Stimulated activated CD4-positive, alpha-beta T cell treated with anti-CD3 and anti-CD28 coated beads, Interleukin-4, amount 100 ng/mL, for 48 hours (primary cell): ENCODE data around the gene GSTM1.
"Not testable (repeated sequence)": the region's sequence is repeated elsewhere in the genome, so short reads cannot be mapped to it uniquely, and the experiment has no call there.

ENCODE experiments used
- DNase-seq, 2 donors: peaks; one replicate each; pipeline ENCODE4 v3.0.0-alpha.2; 2020; ENCODE audit warnings: low read depth in 2 of 2

GSTM1 gene

DNA sequence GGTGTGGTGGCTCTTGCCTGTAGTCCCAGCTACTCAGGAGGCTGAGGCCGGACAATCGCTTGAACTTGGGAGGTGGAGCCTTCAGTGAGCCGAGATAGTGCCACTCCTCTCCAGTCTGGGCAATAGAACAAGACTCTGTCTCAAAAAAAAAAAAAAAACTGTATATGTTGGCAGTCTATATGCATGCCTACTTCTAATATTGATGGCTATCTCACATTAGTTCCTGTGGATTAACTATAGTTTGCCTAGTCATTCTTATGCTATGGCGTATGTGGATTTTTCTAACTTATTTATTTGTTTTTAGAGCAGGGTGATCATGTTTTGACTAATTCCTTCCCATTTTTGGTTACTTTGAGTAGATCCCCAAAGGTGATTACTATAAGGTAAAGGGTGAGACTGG lies 9.4 kb downstream of the GSTM1 start:
- no peak for DNase-seq

DNA sequence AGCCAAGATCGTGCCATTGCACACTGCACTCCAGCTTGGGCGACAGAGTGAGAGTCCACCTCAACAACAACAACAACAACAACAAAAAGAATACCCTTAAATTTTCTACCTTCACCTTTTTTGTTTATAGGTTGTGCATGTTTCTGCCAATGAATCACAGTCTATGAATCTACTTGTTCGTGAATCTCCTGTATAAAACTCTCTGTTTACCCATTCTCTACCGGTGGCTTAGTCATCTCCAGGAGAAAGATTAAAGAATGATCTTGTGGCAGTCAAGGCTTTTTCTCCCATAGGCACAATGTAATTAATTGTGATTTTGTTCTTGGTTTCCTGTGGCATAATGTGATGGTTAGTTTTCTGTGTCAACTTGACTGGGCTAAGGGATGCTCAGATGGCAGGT lies 10.2 kb downstream of the GSTM1 start:
- not testable (repeated sequence) for DNase-seq

DNA sequence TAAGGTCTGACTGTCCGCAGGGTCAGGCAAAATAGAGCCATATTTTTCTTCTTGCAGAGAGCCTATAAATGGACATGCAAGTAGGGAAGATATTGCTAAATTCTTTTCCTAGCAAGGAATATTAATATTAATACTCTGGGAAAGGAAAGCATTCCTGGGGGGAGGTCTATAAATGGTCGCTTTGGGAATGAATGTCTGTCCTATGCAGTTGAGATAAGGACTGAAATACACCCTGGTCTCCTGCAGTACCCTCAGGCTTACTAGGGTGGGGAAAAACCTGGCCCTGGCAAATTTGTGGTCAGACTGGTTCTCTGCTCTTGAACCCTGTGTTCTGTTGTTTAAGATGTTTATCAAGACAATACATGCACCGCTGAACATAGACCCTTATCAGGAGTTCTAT lies 15.3 kb downstream of the GSTM1 start:
- DNase-seq = not testable (repeated sequence)

DNA sequence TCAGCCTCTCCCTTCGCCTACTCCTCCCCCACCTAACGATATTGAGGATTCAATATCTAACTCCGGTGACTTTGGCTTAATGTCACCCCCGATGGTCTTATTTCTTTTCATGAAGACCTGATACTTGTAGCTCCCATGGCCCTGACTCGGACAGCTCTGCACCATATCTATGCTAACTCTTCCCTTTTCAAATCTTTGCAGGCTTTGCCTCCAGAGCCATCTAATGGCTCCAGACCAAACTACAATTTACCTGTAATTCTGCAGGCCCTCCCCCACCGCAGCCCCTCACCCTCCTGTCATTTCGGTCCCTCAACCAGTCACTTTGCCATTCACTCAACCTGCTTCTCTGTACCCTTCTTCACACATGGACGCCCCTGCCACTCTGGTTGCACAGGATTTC lies 16.6 kb downstream of the GSTM1 start:
- no peak for DNase-seq

DNA sequence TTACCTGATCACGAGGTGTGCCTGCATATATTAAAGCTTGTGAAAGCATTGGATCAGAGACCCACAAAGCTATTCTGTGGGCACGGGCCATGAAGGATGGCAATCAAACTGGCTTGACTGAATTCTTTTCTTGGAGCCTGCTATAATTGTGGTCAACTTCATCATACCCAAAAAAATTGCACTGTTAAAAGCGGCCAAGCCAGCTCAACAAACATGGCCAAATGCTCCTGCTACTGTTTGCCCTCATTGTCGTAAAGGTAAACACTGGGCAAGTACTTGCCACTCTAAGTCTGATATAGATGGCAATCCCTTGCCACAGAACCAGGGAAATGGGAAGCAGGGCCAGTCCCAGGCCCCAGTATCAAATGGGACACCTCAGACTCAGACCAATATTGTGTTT lies 17.8 kb downstream of the GSTM1 start:
- DNase-seq = no peak

DNA sequence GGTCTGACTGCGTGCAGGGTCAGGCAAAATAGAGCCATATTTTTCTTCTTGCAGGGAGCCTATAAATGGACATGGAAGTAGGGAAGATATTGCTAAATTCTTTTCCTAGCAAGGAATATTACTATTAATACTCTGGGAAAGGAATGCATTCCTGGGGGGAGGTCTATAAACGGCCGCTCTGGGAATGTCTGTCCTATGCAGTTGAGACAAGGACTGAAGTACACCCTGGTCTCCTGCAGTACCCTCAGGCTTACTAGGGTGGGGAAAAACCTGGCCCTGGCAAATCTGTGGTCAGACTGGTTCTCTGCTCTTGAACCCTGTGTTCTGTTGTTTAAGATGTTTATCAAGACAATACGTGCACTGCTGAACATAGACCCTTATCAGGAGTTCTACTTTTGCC lies 21.3 kb downstream of the GSTM1 start:
- DNase-seq = not testable (repeated sequence)

DNA sequence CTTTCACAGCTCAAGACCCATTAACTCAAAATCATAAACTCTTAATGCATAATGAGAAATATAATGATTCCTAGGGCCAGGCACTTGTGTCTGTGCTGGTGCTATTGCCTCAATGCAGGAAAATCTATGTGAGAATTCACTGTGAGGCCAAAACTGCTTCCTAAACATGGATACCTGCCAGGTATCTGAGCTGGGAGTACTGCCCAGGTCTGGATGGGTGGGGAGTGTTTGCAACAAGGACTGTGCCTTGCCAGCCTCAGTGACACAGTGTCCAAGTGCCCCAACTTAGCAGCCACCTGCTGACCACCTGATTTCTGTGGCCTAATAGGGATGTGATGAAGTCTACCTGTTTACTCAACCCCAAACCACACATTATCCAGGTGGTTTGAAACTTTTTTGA lies 22.2 kb downstream of the GSTM1 start:
- DNase-seq = not testable (repeated sequence)

DNA sequence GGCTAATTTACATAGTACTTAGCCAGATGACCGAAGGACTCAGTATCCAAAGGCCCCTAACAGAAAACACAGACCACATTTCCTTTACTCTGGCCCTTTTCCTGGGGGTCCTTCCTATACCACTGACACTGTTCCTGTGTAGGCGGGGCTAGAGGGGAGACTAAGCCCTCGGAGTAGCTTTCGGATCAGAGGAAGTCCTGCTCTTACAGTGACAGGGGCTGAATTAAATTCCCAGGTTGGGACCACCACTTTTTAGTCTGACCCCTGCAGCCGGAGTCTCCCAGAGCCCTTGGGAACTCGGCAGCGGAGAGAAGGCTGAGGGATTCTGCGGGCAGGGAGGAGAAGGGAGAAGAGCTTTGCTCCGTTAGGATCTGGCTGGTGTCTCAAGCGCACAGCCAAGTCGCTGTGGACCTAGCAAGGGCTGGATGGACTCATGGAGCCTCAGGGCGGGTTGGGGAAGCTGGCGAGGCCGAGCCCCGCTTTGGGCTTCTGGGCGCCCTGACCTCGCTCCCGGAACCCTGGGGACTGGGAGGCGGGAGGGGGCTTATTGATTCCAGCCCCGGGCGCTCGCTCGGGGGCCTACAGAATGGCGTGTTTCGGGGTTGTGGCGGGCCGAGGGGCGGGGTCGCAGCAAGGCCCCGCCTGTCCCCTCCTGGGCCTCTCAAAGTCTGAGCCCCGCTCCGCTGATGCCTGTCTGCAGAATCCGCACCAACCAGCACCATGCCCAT lies 24.1 kb downstream of the GSTM1 start, which contains the start of gene GSTM5:
GSTM5 (plus strand) TSS at position 659 of the 728 bp plus-strand sequence; CDS start at position 721, 62 bp downstream.
- not testable (repeated sequence) for DNase-seq

DNA sequence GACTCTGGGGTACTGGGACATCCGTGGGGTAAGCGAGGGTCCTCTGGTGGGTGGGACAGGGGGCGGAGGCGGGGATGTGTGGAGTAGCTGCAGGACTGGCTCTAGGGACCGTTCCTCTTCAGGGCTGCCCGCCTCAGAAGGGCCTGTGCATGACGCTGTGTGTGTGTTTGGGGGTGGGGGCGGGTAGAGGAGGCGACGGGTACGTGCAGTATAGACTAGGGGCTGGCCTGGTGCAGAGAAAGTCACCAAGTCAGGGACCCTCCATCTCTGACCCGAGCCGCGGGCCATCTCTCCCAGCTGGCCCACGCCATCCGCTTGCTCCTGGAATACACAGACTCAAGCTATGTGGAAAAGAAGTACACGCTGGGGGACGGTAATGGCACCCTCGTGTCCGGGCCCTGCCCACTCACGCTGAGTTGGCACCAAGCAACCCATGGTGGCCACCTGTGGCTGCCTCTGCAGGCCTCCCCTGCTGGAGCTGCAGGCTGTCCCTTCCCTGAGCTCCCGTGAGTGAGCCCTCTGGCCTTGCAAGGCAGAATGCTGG lies 24.8 kb downstream of the GSTM1 start:
- DNase-seq = no peak

DNA sequence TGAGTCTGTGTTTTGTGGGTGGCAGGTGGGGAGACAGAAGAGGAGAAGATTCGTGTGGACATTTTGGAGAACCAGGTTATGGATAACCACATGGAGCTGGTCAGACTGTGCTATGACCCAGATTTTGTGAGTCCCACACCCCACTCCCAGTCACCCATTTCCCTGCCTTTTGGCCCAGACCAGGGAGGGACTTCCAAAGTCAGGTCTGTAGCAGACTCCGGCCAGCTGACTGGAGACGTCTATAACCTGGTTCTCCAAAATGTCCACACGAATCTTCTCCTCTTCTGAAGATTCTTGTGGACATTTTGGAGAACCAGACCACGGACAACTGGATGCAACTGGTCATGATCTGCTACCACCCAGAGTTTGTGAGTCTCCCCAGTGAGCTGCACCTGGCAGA lies 26.0 kb downstream of the GSTM1 start:
- DNase-seq = no peak

DNA sequence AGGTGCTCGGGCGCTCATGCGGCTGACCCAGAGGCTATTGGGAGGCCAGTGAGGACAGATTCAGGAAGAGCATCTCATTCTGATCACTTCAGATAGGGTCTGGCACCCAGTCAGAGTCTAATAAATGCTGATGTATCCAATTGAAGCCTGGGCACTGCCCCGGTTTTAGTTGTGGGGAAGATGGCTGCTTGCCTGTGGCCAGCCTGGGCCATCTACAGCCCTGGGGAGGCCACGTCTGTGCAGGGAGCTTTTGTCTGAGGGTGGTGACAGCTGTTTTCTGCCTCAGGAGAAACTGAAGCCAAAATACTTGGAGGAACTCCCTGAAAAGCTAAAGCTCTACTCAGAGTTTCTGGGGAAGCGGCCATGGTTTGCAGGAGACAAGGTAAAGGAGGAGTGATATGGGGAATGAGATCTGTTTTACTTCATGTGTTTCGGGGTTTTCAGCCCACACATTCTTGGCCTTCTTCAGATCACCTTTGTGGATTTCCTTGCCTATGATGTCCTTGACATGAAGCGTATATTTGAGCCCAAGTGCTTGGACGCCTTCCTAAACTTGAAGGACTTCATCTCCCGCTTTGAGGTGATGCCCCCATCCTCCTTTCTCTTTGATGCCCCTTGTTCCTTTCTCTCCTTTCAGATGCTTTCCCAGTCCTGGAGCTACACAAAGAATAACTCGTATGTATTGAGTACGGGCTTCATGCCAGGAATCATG lies 27.2 kb downstream of the GSTM1 start:
- no peak for DNase-seq

DNA sequence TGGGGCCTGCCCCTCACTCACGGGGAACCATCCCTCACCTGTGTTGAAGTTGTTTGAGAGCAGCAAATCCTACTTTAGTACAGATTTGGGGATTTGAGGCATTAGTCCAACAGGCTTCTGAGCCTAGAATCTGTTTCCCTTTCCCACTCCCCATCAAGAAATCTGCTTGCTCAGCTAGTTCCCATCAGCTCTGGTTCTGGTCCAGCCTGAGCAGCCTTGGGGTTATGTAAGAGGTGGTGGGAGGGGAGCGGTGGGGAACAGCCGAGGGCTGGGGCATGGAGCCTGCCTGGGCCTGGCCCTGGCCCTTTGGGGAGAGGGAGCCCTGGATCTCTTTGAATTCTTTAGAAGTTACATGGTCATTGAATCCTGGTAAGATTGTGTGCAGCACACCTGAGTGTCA lies 28.5 kb downstream of the GSTM1 start:
- no peak for DNase-seq

DNA sequence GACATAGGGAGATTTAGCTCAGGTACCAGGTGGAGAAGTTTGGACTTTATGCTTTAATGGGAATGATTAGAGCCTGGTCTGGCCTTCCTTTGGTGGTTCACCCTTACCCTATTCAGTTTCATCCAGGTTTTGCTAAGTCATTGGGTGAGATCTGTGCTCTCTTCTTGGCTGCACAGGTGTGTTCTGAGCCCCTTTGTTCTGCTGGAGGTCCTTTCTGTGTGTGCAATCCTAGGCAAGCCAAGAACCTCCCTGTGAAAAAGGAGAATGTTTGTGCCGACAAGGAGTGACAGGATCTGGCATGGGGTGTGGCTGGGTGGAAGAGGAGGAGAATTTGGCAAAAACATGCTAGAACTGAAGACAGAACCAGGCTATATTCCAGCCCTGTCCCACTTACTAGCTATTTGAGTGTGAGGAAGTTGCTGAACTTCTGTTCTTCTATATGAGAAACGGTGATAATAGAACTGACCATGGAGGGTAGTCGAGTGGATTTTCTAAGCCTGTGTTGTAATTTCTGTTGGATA lies 29.0 kb downstream of the GSTM1 start:
- DNase-seq = no peak

DNA sequence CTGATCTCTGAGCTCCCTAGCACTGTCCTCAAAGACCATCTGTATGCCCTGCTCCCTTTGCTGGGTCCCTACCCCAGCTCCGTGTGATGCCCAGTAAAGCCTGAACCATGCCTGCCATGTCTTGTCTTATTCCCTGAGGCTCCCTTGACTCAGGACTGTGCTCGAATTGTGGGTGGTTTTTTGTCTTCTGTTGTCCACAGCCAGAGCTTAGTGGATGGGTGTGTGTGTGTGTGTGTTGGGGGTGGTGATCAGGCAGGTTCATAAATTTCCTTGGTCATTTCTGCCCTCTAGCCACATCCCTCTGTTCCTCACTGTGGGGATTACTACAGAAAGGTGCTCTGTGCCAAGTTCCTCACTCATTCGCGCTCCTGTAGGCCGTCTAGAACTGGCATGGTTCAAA lies 30.1 kb downstream of the GSTM1 start:
- no peak for DNase-seq

DNA sequence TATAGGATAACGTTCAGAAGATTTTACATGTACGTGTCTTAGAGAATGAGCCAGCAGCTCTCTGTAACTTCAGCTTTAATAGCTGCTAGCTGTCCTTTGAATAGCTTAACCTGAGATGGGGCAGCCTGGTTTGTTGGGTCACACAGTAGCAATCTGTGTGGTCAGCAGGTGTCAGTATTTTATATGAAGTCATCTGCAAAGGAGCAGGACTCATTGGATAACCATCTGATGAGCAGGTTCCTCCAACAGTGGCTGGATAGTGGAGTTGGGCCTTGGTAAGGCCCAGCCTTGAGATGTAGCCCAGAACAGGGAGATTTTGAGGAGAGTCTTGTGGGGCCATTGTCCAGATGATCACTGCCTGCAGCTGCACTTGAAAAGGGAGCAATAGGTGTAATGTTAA lies 30.9 kb downstream of the GSTM1 start:
- no peak for DNase-seq

DNA sequence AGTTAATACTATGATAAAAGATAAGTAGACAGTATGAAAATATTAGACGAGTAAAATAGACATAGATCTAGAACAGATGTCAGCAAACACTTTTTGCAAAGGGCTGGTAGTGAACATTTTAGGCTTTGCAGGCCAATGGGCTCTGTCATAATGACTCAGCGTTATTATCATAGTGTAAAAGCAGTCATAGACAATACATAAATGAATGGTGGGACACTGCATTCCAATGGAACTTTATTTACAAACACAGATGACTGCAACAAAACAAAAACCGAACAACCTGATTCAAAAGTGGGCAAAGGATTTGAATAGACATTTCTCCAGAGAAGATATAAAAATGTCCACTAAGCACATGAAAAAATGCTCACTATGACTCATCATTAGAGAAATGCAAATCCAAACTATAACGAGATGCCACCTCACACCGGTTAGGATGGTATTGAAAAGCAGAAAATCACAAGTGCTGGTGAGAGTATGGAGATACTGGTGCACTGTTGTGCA lies 31.8 kb downstream of the GSTM1 start:
- no peak for DNase-seq

DNA sequence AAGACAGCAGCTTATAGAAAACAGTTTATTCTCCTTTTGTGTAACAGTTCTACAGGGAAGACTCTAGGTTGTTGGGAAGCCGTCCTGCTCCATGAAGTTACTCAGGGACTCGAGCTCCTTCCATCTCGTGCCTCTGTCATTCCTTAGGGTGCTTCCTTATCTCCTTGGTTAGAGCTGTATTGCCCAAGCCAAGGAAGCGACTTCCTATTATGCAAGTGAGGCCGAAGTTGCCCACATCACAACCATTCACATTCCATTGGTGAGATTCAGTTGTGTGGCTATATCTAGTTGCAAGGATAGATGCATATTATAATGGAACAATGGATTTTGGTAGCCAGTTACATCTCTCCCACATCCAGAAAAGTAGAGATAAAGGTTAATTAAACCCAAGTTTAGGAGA lies 33.4 kb downstream of the GSTM1 start:
- no peak for DNase-seq

DNA sequence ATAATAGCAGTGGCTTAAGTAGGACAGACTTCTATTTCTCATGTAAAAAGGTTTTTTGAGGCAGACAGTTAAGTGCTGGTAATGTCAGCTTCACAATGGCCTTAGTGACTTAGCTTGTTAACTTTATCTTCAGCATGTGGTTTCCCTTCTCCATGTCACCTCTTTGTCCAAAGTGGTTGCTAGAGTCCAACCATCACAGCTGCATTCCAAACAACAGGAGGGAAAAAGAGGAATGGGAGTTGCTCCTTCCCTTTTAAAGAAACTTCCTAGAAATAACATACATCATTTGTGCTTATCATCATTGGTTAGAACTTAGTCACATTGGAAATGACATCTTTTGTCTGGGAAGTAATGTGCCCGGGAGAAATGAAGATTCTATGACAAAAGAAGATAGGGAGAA lies 34.4 kb downstream of the GSTM1 start:
- DNase-seq = no peak

DNA sequence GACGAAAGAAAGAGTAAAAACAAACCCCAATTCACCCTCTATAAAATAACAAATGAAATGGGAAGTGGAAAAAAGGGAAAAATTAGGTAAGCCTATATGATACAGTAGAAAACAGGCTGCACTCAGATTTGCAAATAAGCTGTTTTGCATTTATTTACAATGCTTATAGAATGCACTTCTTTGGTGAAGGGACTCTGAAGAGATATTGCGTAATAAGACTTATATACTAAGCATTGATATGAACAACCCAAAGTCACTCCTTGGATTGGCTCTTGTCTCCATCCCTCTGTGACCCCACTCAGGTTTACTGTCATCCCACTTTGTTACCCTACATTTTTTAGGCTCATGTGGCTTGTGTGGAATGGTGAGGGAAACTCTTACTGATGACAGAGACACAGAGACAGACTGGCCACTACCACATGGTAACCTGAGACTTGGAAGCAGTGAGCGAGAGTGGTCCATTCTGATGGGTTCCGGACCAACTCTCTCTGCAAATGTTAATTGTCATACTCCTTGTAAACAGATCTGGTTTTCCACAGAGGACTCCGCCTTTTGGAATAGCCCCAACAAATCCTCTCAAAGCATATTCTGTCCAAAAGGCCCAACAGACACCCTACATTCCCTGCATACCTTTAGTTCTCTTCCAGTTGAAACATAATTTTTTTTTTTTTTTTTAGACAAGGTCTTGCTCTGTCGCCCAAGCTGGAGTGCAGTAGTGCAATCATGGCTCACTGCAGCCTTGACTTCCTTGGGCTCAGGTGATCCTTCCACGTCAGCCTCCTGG lies 35.5 kb downstream of the GSTM1 start:
- no peak for DNase-seq

DNA sequence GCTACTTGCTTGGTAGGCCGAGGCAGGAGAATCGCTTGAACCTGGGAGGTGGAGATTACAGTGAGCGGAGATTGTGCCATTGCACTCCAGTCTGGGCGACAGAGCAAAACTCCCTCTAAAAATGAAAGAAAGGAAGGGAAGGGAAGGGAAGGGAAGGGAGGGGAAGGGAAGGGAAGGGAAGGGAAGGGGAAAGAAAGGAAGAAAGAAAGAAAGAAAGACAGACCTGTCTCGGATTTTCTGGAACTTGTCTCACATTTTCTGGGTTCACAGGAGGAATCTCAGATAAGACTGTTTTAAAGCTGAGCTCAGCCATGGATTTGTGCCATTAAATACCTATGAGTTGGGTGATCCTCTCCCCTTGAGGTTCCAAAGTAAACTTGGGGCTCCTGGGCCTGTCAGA lies 37.3 kb downstream of the GSTM1 start:
- no peak for DNase-seq

DNA sequence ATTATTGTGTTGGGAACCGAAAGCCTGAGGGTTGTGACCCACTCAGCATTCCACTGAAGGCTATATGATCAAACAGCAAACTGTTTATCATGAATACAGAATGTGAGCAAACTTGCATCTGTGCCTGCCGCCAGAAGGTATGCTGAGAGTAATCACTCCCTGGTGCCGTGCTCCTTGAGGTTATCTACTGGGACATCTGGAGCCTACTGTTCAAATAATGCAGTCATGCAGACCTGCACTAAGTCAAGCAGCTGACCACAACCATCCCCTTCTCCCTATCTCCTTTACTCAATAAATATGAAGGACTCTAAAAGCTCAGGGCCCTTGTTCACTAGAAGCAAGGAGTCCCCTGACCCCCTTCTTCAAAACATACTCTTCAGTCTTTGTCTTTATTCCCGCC lies 37.9 kb downstream of the GSTM1 start:
- DNase-seq = no peak

DNA sequence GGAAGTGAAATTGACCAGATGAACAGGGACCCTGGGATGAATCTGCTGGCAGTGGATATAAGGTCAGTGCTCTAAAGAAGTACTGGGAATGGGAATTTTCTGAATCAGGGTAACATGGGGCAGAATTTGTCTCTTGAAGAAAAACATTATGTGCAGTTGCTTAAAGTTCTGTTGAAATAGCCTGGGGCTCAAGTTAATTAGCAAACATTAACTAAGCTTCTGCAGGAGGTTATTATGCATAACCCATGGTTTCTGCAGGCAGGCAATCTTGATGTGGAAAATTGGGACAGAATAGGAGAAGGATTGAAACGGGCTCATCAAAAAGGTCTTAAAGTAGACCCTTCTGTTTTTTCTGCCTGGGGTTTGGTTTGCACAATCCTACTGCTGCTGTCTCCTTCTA lies 38.4 kb downstream of the GSTM1 start:
- DNase-seq = no peak
